HEK293 (cell line): Measurements from ENCODE around the gene PLA2G3.
A peak's percentile ranks its signal among the peaks of the same experiment; 100 is the strongest.

ENCODE experiments used
- CTCF ChIA-PET: fragments of 350-600 bp; formaldehyde crosslinking; extraction: SDS; loops from one replicate; lab custom pipeline; 2021; ENCODE audit warnings: antibody characterized with exemption; lab: Yijun Ruan, JAX
- POLR2A ChIA-PET: fragments of 300-600 bp; formaldehyde crosslinking; extraction: SDS; loops from one replicate; lab custom pipeline; 2020; ENCODE audit warnings: antibody characterized with exemption, inconsistent platforms; lab: Yijun Ruan, JAX
- H3K27ac ChIP-seq: fragments of 200-500 bp; sonication (Bioruptor generic); 2 replicates; pipeline ENCODE4 v1.5.1; 2014; ENCODE audit warnings: low read depth, low read length, control low read depth, inconsistent platforms; ENCODE audit errors: extremely low read depth
- H3K36me3 ChIP-seq, 2 experiments: fragments of 200-500 bp in 1 of 2; sonication (Bioruptor generic) in 1 of 2; 1 replicate in 1 of 2; 2 replicates in 1 of 2; pipeline ENCODE4 v1.5.1; 2014 to 2017; ENCODE audit warnings: inconsistent platforms in 2 of 2, low read length in 2 of 2; ENCODE audit not compliant: control insufficient read depth in 2 of 2, insufficient read depth in 1 of 2
- H3K4me1 ChIP-seq: fragments of 200-500 bp; sonication (Bioruptor generic); 2 replicates; pipeline ENCODE4 v1.5.1; 2014; ENCODE audit warnings: mild to moderate bottlenecking, low read length, inconsistent platforms; ENCODE audit not compliant: control insufficient read depth, insufficient read depth
- H3K4me3 ChIP-seq: 2 replicates; pipeline ENCODE4 v1.5.1; 2011; ENCODE audit warnings: low read depth, mild to moderate bottlenecking, control low read depth, low read length, moderate library complexity
- H3K9me3 ChIP-seq: fragments of 200-500 bp; sonication (Bioruptor generic); 2 replicates; pipeline ENCODE4 v1.5.1; 2014; ENCODE audit warnings: low read depth, low read length, inconsistent platforms; ENCODE audit not compliant: control insufficient read depth, insufficient read depth
- KLF16 ChIP-seq: fragments of 450-650 bp; formaldehyde crosslinking; IDR thresholded peaks from 2 replicates; pipeline ENCODE4 v1.5.1; 2017; ENCODE audit warnings: missing biosample characterization, missing genetic modification characterization
- SCRT1 ChIP-seq: fragments of 450-650 bp; formaldehyde crosslinking; IDR thresholded peaks from 2 replicates; pipeline ENCODE4 v1.5.1; 2016; ENCODE audit warnings: missing biosample characterization, missing genetic modification characterization, borderline replicate concordance
- SCRT2 ChIP-seq: fragments of 450-650 bp; formaldehyde crosslinking; IDR thresholded peaks from 2 replicates; pipeline ENCODE4 v1.5.1; 2016; ENCODE audit warnings: missing biosample characterization, missing genetic modification characterization
- SP3 ChIP-seq: fragments of 450-650 bp; formaldehyde crosslinking; IDR thresholded peaks from 2 replicates; pipeline ENCODE4 v1.5.1; 2016; ENCODE audit warnings: missing biosample characterization, missing genetic modification characterization
- ZBTB20 ChIP-seq: fragments of 450-650 bp; formaldehyde crosslinking; IDR thresholded peaks from 2 replicates; pipeline ENCODE4 v1.5.1; 2016; ENCODE audit warnings: missing biosample characterization, missing genetic modification characterization
- ZNF138 ChIP-seq: fragments of 450-650 bp; formaldehyde crosslinking; IDR thresholded peaks from 2 replicates; pipeline ENCODE4 v1.5.1; 2016; ENCODE audit warnings: missing biosample characterization, missing genetic modification characterization, borderline replicate concordance
- ZNF223 ChIP-seq: fragments of 450-650 bp; formaldehyde crosslinking; IDR thresholded peaks from 2 replicates; pipeline ENCODE4 v1.5.1; 2016; ENCODE audit warnings: missing biosample characterization, missing genetic modification characterization
- ZNF394 ChIP-seq: fragments of 450-650 bp; formaldehyde crosslinking; IDR thresholded peaks from 2 replicates; pipeline ENCODE4 v1.5.1; 2016; ENCODE audit warnings: missing biosample characterization, missing genetic modification characterization, mild to moderate bottlenecking, moderate library complexity, borderline replicate concordance
- ZNF510 ChIP-seq: fragments of 450-650 bp; formaldehyde crosslinking; IDR thresholded peaks from 2 replicates; pipeline ENCODE4 v1.5.1; 2018; ENCODE audit warnings: mild to moderate bottlenecking, missing genetic modification characterization, missing biosample characterization; ENCODE audit not compliant: insufficient replicate concordance
- ZNF600 ChIP-seq: fragments of 450-650 bp; formaldehyde crosslinking; IDR thresholded peaks from 2 replicates; pipeline ENCODE4 v1.5.1; 2016; ENCODE audit warnings: missing biosample characterization, missing genetic modification characterization
- ZNF664 ChIP-seq: fragments of 450-650 bp; formaldehyde crosslinking; IDR thresholded peaks from 2 replicates; pipeline ENCODE4 v1.5.1; 2016; ENCODE audit warnings: missing biosample characterization, missing genetic modification characterization
- ZNF76 ChIP-seq: fragments of 450-650 bp; formaldehyde crosslinking; IDR thresholded peaks from 2 replicates; pipeline ENCODE4; 2016; ENCODE audit warnings: low read depth, missing biosample characterization, missing genetic modification characterization, borderline replicate concordance
- ZNF777 ChIP-seq: fragments of 450-650 bp; formaldehyde crosslinking; IDR thresholded peaks from 2 replicates; pipeline ENCODE4 v1.5.1; 2017; ENCODE audit warnings: missing biosample characterization, missing genetic modification characterization, borderline replicate concordance
- ZNF830 ChIP-seq: fragments of 450-650 bp; IDR thresholded peaks from 2 replicates; pipeline ENCODE4 v1.5.0; 2018; ENCODE audit warnings: missing biosample characterization, missing genetic modification characterization, low read depth, mild to moderate bottlenecking, moderate library complexity
- ZSCAN30 ChIP-seq: fragments of 450-650 bp; IDR thresholded peaks from 2 replicates; pipeline ENCODE4 v1.5.1; 2018; ENCODE audit warnings: missing biosample characterization, mild to moderate bottlenecking, missing genetic modification characterization, moderate library complexity
- TF ChIP-seq, protein P1 (sequence below): fragments of 450-650 bp; formaldehyde crosslinking; IDR thresholded peaks from 2 replicates; pipeline ENCODE4 v1.5.1; 2016; ENCODE audit warnings: missing biosample characterization, missing genetic modification characterization
- TF ChIP-seq, protein P2 (sequence below): fragments of 450-650 bp; formaldehyde crosslinking; IDR thresholded peaks from 2 replicates; pipeline ENCODE4 v1.5.0; 2017; ENCODE audit warnings: missing biosample characterization, missing genetic modification characterization, borderline replicate concordance
- TF ChIP-seq, protein P3 (sequence below): fragments of 450-650 bp; formaldehyde crosslinking; IDR thresholded peaks from 2 replicates; pipeline ENCODE4 v1.5.1; 2016; ENCODE audit warnings: missing biosample characterization, missing genetic modification characterization, borderline replicate concordance
- TF ChIP-seq, protein P4 (sequence below): fragments of 450-650 bp; formaldehyde crosslinking; IDR thresholded peaks from 2 replicates; pipeline ENCODE4 v1.5.1; 2017; ENCODE audit warnings: missing biosample characterization, missing genetic modification characterization

The PLA2G3 gene

DNA sequence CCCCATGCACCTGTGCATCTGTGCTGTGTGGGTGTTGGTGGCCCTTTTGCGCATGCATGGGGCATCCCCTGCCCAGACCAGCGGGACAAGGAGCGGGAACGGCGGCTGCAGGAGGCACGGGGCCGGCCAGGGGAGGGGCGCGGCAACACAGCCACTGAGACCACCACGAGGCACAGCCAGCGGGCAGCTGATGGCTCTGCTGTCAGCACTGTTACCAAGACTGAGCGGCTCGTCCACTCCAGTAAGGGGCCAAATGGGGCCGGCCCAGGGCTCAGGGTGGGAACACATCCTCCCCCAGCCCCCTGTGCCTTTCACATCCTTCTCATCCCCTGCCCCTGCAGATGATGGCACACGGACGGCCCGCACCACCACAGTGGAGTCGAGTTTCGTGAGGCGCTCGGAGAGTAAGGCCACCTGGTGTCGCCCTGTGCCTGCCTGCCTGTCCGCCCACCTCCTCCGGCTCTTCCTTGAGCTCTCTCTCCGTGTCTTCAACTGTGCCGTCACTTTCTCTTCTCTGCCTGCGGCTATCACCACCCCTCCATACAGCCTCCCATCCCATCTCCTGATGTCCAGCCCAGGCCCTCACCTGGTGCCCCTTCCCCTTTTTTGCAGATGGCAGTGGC, 43.5 kb downstream of the PLA2G3 start:
- TF ChIP-seq ZNF777 (no peak), ZBTB20 (no peak), ZSCAN30 (tag by site-specific recombination) (no peak), ZNF600 (no peak), ZNF223 (tag by site-specific recombination) (no peak), SP3 (tag by site-specific recombination) (no peak), ZNF510 (tag by site-specific recombination) (no peak), ZNF830 (tag by site-specific recombination) (no peak)
- TF ChIP-seq, protein P1, sequence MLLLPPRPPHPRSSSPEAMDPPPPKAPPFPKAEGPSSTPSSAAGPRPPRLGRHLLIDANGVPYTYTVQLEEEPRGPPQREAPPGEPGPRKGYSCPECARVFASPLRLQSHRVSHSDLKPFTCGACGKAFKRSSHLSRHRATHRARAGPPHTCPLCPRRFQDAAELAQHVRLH, result no peak
- TF ChIP-seq, protein P2, sequence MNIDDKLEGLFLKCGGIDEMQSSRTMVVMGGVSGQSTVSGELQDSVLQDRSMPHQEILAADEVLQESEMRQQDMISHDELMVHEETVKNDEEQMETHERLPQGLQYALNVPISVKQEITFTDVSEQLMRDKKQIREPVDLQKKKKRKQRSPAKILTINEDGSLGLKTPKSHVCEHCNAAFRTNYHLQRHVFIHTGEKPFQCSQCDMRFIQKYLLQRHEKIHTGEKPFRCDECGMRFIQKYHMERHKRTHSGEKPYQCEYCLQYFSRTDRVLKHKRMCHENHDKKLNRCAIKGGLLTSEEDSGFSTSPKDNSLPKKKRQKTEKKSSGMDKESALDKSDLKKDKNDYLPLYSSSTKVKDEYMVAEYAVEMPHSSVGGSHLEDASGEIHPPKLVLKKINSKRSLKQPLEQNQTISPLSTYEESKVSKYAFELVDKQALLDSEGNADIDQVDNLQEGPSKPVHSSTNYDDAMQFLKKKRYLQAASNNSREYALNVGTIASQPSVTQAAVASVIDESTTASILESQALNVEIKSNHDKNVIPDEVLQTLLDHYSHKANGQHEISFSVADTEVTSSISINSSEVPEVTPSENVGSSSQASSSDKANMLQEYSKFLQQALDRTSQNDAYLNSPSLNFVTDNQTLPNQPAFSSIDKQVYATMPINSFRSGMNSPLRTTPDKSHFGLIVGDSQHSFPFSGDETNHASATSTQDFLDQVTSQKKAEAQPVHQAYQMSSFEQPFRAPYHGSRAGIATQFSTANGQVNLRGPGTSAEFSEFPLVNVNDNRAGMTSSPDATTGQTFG, result no peak
- TF ChIP-seq, protein P3, sequence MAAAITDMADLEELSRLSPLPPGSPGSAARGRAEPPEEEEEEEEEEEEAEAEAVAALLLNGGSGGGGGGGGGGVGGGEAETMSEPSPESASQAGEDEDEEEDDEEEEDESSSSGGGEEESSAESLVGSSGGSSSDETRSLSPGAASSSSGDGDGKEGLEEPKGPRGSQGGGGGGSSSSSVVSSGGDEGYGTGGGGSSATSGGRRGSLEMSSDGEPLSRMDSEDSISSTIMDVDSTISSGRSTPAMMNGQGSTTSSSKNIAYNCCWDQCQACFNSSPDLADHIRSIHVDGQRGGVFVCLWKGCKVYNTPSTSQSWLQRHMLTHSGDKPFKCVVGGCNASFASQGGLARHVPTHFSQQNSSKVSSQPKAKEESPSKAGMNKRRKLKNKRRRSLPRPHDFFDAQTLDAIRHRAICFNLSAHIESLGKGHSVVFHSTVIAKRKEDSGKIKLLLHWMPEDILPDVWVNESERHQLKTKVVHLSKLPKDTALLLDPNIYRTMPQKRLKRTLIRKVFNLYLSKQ (tag by site-specific recombination), result no peak

DNA sequence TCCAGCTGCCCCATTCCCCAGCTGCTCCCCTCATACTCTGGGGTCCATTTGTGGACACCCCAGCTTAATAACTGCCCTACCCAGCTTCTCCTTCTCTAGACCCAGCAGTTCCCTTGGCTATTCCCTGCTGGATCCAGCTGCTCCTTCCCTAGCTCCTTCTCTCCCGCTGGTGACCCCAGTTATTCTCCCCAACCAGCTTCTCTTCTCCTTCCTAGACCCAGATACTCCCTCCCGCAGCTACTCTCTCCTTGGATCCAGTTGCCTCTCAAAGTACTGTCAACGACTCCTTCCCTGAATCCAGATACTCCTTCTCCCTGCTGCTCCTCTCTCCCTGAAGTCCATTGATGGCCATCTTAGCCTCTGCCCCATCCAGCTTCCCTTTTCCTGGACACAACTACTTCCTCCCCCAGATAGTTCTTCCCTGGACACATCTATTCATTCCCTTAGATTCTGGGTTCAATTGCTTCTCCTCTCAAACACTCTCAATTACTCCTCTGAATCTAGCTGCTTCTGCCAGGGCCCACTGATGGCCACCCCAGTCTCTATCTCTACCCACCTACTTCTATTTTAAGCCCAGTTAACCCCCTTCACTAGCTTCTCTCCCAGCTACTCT, 44.6 kb downstream of the PLA2G3 start:
- Histone ChIP-seq H3K9me3 (no peaks in the 10 kb centered on the region), H3K4me3 (no peak overlapping the region), H3K27ac (no peak overlapping the region), H3K36me3 (peaks cover 0 to 70% of the 10 kb centered on the region in 2 experiments; a peak in 2 of 3 replicates), H3K4me1 (no peaks in the 10 kb centered on the region)
- TF ChIP-seq KLF16 (tag by site-specific recombination), result no peak
- TF ChIP-seq ZNF394 (tag by site-specific recombination), result peak; percentile 92
- ChIA-PET POLR2A (interaction anchor here (0.8 to 1.3 kb wide), 3 partner anchors 12 to 127 kb away, joined by 3 to 5 read pairs (median 5); partner anchors contain the start of genes MORC2, SELENOM, SMTN and TUG1), CTCF (interaction anchor here (0.6 to 2.1 kb wide), 8 partner anchors 8 to 177 kb away, joined by 3 to 22 read pairs (median 4); partner anchors contain the start of gene SELENOM)

More for the DNA sequence above, 43.5 kb downstream of the PLA2G3 start:
- Histone ChIP-seq H3K36me3 (peaks cover 0 to 60% of the 10 kb centered on the region in 2 experiments; a peak in 2 of 3 replicates), H3K4me1 (no peaks in the 10 kb centered on the region), H3K4me3 (no peak overlapping the region), H3K27ac (no peak overlapping the region), H3K9me3 (no peaks in the 10 kb centered on the region)
- POLR2A ChIA-PET, result no interaction called here
- CTCF ChIA-PET, result interaction anchor here (1.0 to 2.1 kb wide), 5 partner anchors 9 to 134 kb away, joined by 3 to 22 read pairs (median 5); partner anchors contain the start of gene SELENOM

DNA sequence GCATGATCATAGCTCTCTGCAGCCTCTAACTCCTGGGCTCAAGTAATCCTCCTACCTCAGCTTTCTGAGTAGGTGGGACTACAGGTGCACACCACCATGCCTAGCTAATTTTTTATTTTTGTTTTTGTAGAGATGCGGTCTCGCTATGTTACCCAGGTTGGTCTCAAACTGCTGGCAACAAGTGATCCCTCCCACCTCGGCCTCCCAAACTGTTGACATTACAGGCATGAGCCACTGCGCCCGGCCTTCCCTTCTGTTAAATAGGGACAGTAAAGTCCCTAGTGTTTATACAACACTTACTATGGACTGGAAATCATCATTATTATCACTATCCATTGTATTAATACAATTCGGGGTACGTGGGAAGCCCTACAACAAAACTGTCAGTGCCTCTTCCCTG, 45.6 kb downstream of the PLA2G3 start:
- Histone ChIP-seq H3K27ac (no peak overlapping the region), H3K4me1 (no peaks in the 10 kb centered on the region), H3K9me3 (no peaks in the 10 kb centered on the region), H3K4me3 (no peak overlapping the region), H3K36me3 (peaks cover 0 to 71% of the 10 kb centered on the region in 2 experiments; a peak in 2 of 3 replicates)
- POLR2A ChIA-PET, result interaction anchor here (1.0 to 1.7 kb wide), 3 partner anchors 13 to 65 kb away, joined by 3 to 5 read pairs (median 5); partner anchors contain the start of genes RNF185 and SELENOM
- CTCF ChIA-PET, result interaction anchor here (0.6 to 1.8 kb wide), 3 partner anchors 12 to 673 kb away, joined by 3 to 8 read pairs (median 4); no protein-coding TSS in a partner anchor
- TF ChIP-seq, protein P4, sequence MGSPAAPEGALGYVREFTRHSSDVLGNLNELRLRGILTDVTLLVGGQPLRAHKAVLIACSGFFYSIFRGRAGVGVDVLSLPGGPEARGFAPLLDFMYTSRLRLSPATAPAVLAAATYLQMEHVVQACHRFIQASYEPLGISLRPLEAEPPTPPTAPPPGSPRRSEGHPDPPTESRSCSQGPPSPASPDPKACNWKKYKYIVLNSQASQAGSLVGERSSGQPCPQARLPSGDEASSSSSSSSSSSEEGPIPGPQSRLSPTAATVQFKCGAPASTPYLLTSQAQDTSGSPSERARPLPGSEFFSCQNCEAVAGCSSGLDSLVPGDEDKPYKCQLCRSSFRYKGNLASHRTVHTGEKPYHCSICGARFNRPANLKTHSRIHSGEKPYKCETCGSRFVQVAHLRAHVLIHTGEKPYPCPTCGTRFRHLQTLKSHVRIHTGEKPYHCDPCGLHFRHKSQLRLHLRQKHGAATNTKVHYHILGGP (tag by site-specific recombination), result no peak
- TF ChIP-seq ZNF664 (tag by site-specific recombination), result no peak
- TF ChIP-seq SCRT1, result peak; percentile 43; the same call in 1 of the 2 replicates
- no peak for TF ChIP-seq ZNF76 (tag by site-specific recombination)
- TF ChIP-seq SCRT2 (tag by site-specific recombination), result peak; percentile 61; the same call in 1 of the 2 replicates
- TF ChIP-seq ZNF138 (tag by site-specific recombination), result no peak
